ENCODE measurements around the gene IL4R. TPM values are rescaled to one million over a fixed set of nuclear protein-coding genes. Genes with fewer than 3 reads are reported as not detected.
"Not testable (repeated sequence)": the region's sequence is repeated elsewhere in the genome, so short reads cannot be mapped to it uniquely, and the experiment has no call there.

Gene IL4R
- total and polyA plus RNA-seq, 5 experiments from 2014 or later = 18.8 to 120 (median 49.4) TPM

DNA sequence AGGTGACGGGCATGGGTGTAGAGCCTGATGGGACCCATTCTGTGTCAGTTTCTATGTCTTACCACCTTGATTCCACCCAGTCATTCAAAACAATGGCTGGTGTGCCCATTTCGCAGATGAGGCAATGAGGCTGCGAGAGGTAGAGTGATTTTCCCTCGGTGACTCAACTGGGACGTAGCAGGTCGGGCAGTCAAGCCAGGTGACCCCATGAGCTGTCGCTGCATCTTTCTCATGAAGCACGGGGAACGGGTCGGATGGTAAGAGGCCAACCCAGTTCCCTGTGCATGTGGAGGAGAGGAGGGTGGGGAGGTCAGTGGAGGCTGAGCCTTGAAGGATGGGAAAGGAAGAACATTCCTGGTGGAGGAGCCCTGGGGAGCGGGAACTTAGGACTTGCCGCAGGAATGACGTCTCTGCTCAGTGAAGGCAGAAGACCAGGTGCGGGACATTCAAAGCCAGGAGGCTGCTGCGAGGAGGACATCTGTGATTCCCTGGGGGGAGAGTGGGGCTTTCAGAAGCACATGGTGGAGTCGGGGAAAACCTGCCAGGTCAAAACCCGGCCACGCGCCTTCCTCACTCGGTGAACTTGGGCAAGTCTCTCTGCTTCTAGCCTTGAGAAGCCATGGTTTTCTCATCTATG lies 89.3 kb downstream of the IL4R start:
- Mint-ChIP-seq H3K4me3 (peak overlapping the region; percentile 97 to 99 (median 98)), H3K9me3 (no peaks in the 10 kb centered on the region), H3K27ac (peak overlapping the region; percentile 92 to 100 (median 99)), H3K36me3 (peaks cover 2 to 9% (median 3%) of the 10 kb centered on the region in 3 donors), H3K27me3 (no peaks in the 10 kb centered on the region), H3K4me1 (peaks cover 37 to 96% (median 84%) of the 10 kb centered on the region in 4 donors)
- peak in 8 of 10 donors; percentile 23 to 65 (median 30) for DNase-seq
- no peak for ATAC-seq
- POLR2A ChIA-PET = interaction anchor here (0.6 to 9.3 kb wide), 15 partner anchors 15 to 203 kb away, joined by 3 to 167 read pairs (median 5); partner anchors contain the start of gene KDM8

DNA sequence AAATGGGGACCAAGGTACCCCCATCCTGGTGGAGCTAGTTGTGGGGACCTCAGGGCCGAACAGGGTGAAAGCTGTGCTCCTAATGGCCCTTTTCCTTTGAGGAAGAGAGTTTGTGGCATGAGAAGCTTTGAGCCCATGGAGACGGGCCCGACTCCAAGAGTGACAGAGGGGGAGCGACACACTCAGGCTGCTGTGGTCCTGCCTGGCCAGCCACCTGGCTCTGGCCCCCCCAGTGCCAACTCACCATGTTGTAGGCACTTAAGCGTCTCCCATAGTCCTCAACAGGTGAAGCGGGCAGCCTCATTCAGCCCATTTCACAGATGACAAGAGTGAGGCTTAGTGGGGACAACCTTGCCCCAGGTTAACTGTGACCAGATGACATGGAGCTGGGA lies 89.8 kb downstream of the IL4R start:
- DNase-seq = no peak
- H3K27ac Mint-ChIP-seq = peak overlapping the region; percentile 92 to 100 (median 99)
- peak overlapping the region; percentile 97 to 99 (median 98) for H3K4me3 Mint-ChIP-seq
- no peaks in the 10 kb centered on the region for H3K9me3 Mint-ChIP-seq
- ATAC-seq = no peak
- no peaks in the 10 kb centered on the region for H3K27me3 Mint-ChIP-seq
- H3K36me3 Mint-ChIP-seq = peaks cover 5 to 9% (median 5%) of the 10 kb centered on the region in 3 donors
- peaks cover 41 to 97% (median 89%) of the 10 kb centered on the region in 4 donors for H3K4me1 Mint-ChIP-seq
- POLR2A ChIA-PET = interaction anchor here (0.5 to 9.3 kb wide), 11 partner anchors 14 to 230 kb away, joined by 4 to 167 read pairs (median 23); no protein-coding TSS in a partner anchor

DNA sequence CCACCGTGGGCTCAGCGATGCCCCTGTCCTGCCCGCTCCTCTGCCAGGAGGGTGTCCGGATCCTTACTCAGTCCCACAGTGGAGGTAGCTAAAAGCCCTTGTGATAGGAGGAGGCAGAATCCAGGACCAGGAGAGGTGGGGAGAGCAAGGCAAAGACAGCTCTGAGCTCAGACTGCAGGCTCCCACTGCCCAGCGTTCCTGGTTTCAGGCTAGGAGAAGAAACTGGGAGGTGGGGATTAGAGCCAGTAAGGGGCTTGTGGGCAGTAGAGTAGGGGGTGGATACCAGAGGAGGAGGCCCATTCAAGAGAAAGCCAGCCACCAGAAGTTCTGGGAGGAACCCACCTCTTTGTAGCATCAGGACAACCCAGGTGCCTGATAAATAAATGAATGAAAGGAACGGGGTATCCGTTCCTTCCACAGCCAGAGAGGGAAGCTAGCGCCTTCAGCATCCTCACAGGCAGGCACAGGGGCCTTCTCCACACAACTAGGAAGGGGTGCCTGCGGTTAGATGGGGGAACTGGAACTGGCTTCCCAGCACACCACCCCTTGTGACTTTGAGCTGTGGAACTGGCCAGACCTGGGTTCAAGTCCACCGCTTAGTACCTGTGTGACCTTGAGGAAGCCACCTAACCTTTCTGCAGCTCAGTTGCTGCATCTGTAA lies 90.5 kb downstream of the IL4R start:
- H3K36me3 Mint-ChIP-seq = peaks cover 6 to 9% (median 8%) of the 10 kb centered on the region in 3 donors
- H3K27ac Mint-ChIP-seq = peak overlapping the region; percentile 92 to 100 (median 99)
- no peak for ATAC-seq
- H3K4me1 Mint-ChIP-seq = peaks cover 42 to 96% (median 90%) of the 10 kb centered on the region in 4 donors
- no peaks in the 10 kb centered on the region for H3K27me3 Mint-ChIP-seq
- H3K4me3 Mint-ChIP-seq = peak overlapping the region; percentile 97 to 99 (median 98)
- POLR2A ChIA-PET = interaction anchor here (0.5 to 9.3 kb wide), 11 partner anchors 14 to 231 kb away, joined by 3 to 167 read pairs (median 23); no protein-coding TSS in a partner anchor
- peak in 1 of 10 donors; percentile 10 for DNase-seq
- no peaks in the 10 kb centered on the region for H3K9me3 Mint-ChIP-seq

- no peak for ATAC-seq
- no peaks in the 10 kb centered on the region for H3K9me3 Mint-ChIP-seq
- H3K36me3 Mint-ChIP-seq = peaks cover 9 to 20% (median 18%) of the 10 kb centered on the region in 3 donors
- no peaks in the 10 kb centered on the region for H3K27me3 Mint-ChIP-seq
- peak overlapping the region; percentile 87 to 100 (median 94) for H3K27ac Mint-ChIP-seq
- H3K4me3 Mint-ChIP-seq = peak overlapping the region; percentile 76 to 99 (median 98)
- peak in 7 of 10 donors; percentile 22 to 62 (median 37) for DNase-seq
- H3K4me1 Mint-ChIP-seq = peaks cover 45 to 97% (median 88%) of the 10 kb centered on the region in 4 donors
- POLR2A ChIA-PET = interaction anchor here (0.7 to 9.3 kb wide), 12 partner anchors 8 to 1077 kb away, joined by 3 to 167 read pairs (median 15); no protein-coding TSS in a partner anchor
Observed at GRCh38 chr16:27405546-27406451, 92.0 kb downstream of the IL4R start.

GRCh38 chr16:27406511-27407128 lies 92.8 kb downstream of the IL4R start:
- Mint-ChIP-seq H3K27ac (peak overlapping the region; percentile 87 to 100 (median 94)), H3K9me3 (peaks cover 0 to 2% (median 0%) of the 10 kb centered on the region in 9 donors), H3K27me3 (no peaks in the 10 kb centered on the region), H3K4me3 (peak overlapping the region; percentile 76 to 99 (median 93)), H3K4me1 (peaks cover 45 to 94% (median 84%) of the 10 kb centered on the region in 4 donors), H3K36me3 (peaks cover 9 to 28% (median 22%) of the 10 kb centered on the region in 3 donors)
- no peak for ATAC-seq
- POLR2A ChIA-PET = interaction anchor here (0.7 to 9.3 kb wide), 13 partner anchors 9 to 237 kb away, joined by 3 to 167 read pairs (median 6); no protein-coding TSS in a partner anchor
- DNase-seq = peak in 3 of 10 donors; percentile 25 to 33 (median 29)

DNA sequence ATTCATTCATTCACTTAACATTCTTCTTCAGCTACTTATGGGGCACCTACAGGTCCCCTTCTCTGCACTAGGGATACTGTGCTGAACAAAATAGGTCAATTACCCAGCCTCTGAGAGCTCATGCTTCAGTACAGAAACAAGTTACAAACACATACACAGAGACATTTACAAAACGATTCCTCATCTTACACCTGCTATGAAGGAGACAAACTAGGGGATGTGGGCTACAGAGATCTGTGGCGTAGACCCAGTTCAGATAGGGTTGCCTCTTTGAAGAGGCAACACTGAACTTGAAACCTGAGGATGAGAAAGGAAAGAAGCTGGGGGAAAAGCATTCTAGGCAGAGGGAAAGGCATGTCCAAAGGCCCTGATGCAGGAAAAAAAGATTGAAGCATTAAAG lies 93.4 kb downstream of the IL4R start:
- ATAC-seq = peak; percentile 39 to 50
- Mint-ChIP-seq H3K27me3 (no peaks in the 10 kb centered on the region), H3K36me3 (peaks cover 14 to 33% (median 28%) of the 10 kb centered on the region in 3 donors), H3K4me3 (peak overlapping the region; percentile 76 to 99 (median 93)), H3K27ac (peak overlapping the region; percentile 87 to 100 (median 94)), H3K4me1 (peaks cover 47 to 94% (median 84%) of the 10 kb centered on the region in 4 donors), H3K9me3 (peaks cover 0 to 7% (median 0%) of the 10 kb centered on the region in 9 donors)
- peak in 4 of 10 donors; percentile 36 to 64 (median 58) for DNase-seq
- POLR2A ChIA-PET = interaction anchor here (0.7 to 9.3 kb wide), 14 partner anchors 9 to 238 kb away, joined by 3 to 167 read pairs (median 6); no protein-coding TSS in a partner anchor

DNA sequence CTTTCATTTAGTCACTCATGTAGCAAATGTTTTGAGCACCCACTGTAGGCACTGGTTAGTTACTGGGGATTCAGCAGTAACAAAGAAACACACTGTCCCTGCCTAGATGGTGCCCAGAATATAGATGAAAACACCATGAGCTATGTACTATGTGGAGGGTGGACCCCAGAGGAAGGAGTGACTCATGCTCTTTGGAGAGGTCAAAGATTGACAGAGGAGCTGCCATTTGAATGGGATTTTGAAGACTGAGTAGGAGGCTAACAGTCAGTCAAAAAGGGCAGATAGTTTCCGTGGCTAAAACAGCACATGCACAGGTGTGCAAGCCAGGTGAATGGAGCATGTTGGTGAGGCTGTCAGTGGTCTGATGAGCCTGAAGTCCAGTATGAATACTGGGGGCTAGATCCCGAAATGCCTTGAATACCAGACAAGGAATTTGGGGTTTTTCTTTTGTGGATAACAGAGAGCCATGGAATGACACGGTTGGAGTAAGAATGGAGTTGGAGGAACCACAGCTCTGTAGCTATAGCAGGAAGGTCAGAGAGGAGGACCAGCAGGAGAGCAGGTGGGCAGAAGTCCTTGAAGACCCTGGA lies 94.3 kb downstream of the IL4R start:
- H3K4me1 Mint-ChIP-seq = peaks cover 41 to 94% (median 82%) of the 10 kb centered on the region in 4 donors
- no peaks in the 10 kb centered on the region for H3K27me3 Mint-ChIP-seq
- peaks cover 14 to 39% (median 37%) of the 10 kb centered on the region in 3 donors for H3K36me3 Mint-ChIP-seq
- ATAC-seq (peak; percentile 55 to 63), DNase-seq (peak in 3 of 10 donors; percentile 19 to 33 (median 26))
- peaks cover 0 to 13% (median 3%) of the 10 kb centered on the region in 9 donors for H3K9me3 Mint-ChIP-seq
- peak overlapping the region; percentile 35 to 99 (median 78) for H3K4me3 Mint-ChIP-seq
- POLR2A ChIA-PET = interaction anchor here (1.2 to 9.3 kb wide), 9 partner anchors 14 to 205 kb away, joined by 3 to 167 read pairs (median 11); partner anchors contain the start of gene KDM8
- H3K27ac Mint-ChIP-seq = peak overlapping the region; percentile 87 to 100 (median 94)

DNA sequence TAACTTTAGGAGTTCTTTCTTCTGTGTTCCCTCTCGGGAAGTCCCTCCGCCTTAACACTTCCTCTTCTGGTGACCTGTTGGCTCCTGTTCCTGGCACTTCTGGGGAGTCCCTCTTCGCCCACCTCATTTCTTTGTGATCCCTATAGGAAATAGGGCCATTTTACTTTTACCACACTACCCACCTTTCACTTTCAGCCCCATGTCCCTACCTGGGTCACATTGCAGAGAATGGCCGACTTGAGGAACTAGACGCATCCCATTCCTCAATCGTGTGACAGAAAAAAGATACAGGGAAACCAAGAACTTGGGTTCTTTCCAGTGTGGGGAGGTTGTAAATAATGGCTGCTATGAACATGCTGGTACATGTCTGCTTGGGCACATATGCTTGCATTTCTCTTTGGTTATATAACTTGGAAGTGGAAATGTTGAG lies 94.8 kb downstream of the IL4R start:
- DNase-seq (no peak), ATAC-seq (no peak)
- Mint-ChIP-seq H3K27ac (peak overlapping the region; percentile 87 to 100 (median 94)), H3K9me3 (peaks cover 0 to 14% (median 3%) of the 10 kb centered on the region in 9 donors), H3K27me3 (no peaks in the 10 kb centered on the region), H3K4me3 (peak overlapping the region in 9 of 10 donors; percentile 22 to 99 (median 81)), H3K36me3 (peaks cover 12 to 43% (median 40%) of the 10 kb centered on the region in 3 donors), H3K4me1 (peaks cover 44 to 94% (median 82%) of the 10 kb centered on the region in 4 donors)
- POLR2A ChIA-PET = interaction anchor here (1.4 to 9.3 kb wide), 5 partner anchors 20 to 205 kb away, joined by 5 to 167 read pairs (median 35); partner anchors contain the start of gene KDM8

DNA sequence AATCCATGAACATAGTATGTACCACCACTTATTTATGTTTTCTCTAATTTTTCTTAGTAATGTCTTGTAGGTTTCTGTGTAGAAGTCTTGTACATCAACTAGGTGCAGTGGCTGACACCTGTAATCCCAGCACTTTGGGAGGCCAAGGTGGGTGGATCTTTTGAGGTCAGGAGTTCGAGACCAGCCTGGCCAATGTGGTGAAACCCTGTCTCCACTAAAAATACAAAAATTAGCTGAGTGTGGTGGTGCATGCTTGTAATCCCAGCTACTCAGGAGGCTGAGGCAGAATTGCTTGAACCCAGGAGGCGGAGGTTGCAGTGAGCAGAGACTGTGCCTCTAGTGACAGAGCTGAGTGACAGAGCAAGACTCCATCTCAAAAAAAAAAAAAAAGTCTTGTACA lies 96.2 kb downstream of the IL4R start:
- POLR2A ChIA-PET = interaction anchor here (0.7 to 0.9 kb wide), 4 partner anchors 8 to 122 kb away, joined by 3 to 4 read pairs (median 4); no protein-coding TSS in a partner anchor
- ATAC-seq, H3K27me3 Mint-ChIP-seq, DNase-seq: not testable (repeated sequence)
- Mint-ChIP-seq H3K9me3 (peaks cover 0 to 14% (median 3%) of the 10 kb centered on the region in 9 donors), H3K36me3 (peaks cover 12 to 45% (median 43%) of the 10 kb centered on the region in 3 donors), H3K27ac (peak overlapping the region in 9 of 10 donors; percentile 31 to 95 (median 64)), H3K4me3 (peak overlapping the region in 3 of 10 donors; percentile 4 to 27 (median 12)), H3K4me1 (peaks cover 38 to 90% (median 79%) of the 10 kb centered on the region in 4 donors)

DNA sequence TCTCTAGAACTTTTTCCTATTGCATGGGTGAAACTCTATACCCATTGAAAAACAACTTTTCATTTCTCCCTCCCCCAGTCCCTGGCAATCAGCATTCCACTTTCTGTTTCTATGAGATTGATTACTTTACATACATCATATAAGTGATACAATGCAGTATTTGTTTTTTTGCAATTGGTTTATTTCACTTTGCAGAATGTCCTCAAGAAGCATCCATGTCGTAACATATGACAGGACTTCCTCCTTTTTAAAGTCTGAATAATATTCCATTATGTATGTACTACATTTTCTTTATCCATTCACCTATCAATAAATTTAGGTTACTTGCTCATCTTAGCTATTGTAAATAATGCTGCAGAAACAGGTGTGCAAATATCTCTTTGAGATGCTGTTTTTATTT lies 97.0 kb downstream of the IL4R start:
- Mint-ChIP-seq H3K27me3 (no peaks in the 10 kb centered on the region), H3K4me1 (peaks cover 40 to 92% (median 81%) of the 10 kb centered on the region in 4 donors), H3K4me3 (peak overlapping the region in 4 of 10 donors; percentile 19 to 38 (median 28)), H3K27ac (peak overlapping the region in 9 of 10 donors; percentile 22 to 95 (median 53)), H3K36me3 (peaks cover 12 to 51% (median 43%) of the 10 kb centered on the region in 3 donors), H3K9me3 (peaks cover 0 to 14% (median 3%) of the 10 kb centered on the region in 9 donors)
- POLR2A ChIA-PET = interaction anchor here (0.7 to 0.9 kb wide), 4 partner anchors 8 to 123 kb away, joined by 3 to 4 read pairs (median 4); no protein-coding TSS in a partner anchor
- DNase-seq = no peak
- no peak for ATAC-seq
